ENCODE data around the gene ZNF330.

Gene ZNF330

DNA sequence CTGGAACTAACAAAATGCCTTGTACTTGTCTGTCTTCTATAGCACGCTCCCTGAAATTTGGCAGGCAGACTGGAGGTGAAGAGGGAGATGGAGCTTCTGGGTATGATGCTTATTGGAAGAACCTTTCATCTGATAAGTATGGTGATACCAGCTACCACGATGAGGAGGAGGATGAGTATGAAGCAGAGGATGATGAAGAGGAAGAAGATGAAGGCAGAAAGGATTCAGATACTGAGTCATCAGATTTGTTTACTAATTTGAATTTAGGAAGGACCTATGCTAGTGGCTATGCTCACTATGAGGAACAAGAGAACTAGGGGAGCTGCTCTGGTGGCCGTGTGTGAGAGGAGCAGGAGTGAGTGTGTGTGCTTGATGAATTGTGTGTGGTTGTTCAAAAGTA is 13.0 kb downstream of the ZNF330 start:
- DNase-seq (ENCODE audit: low spot score) = no peak

GRCh38 chr4:141238186-141238585 is 17.5 kb downstream of the ZNF330 start:
- DNase-seq (ENCODE audit: low spot score) = no peak

GRCh38 chr4:141240259-141240658 is 19.6 kb downstream of the ZNF330 start:
- no peak for DNase-seq (ENCODE audit: low spot score)

GRCh38 chr4:141240671-141241070 is 20.0 kb downstream of the ZNF330 start:
- no peak for DNase-seq (ENCODE audit: low spot score)

DNA sequence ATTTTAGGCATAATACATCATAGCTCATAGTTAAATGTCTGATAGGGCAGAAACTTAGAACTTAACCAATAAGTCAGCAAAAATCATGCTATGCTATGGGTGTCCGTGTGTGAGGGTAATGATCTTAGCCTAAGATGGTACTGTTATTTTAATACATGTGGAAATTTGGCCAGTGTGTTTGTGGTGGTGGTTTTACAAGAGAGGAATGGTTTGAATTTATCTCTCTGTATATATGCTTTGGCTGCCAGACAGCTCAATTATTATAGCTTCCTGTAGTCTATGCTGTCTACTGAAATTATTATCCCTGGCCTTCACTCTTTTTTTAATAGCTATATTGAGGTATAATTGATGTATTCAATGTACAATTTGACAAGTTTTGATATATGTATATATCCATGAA is 21.3 kb downstream of the ZNF330 start:
- DNase-seq (ENCODE audit: low spot score) = no peak

DNA sequence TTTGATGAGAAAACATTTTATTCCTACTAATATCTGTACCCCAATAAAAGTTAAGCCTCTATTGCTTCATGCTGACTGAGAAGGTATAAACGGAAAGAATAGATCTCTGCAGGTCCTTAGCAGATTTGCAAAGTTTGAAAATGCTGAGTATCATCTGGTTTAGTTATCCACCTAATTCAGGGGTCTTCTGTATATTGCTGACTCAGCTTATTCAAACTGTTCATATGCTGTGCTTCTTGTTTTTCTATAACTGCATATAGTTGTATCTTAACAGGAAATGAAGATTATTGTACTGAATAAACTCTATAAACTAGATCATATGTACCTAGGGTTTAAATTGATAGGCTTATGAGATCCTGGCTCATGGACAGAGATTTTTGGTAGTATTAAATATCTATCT is 23.7 kb downstream of the ZNF330 start:
- DNase-seq (ENCODE audit: low spot score) = no peak

GRCh38 chr4:141246243-141246642 is 25.5 kb downstream of the ZNF330 start:
- DNase-seq (ENCODE audit: low spot score) = no peak

DNA sequence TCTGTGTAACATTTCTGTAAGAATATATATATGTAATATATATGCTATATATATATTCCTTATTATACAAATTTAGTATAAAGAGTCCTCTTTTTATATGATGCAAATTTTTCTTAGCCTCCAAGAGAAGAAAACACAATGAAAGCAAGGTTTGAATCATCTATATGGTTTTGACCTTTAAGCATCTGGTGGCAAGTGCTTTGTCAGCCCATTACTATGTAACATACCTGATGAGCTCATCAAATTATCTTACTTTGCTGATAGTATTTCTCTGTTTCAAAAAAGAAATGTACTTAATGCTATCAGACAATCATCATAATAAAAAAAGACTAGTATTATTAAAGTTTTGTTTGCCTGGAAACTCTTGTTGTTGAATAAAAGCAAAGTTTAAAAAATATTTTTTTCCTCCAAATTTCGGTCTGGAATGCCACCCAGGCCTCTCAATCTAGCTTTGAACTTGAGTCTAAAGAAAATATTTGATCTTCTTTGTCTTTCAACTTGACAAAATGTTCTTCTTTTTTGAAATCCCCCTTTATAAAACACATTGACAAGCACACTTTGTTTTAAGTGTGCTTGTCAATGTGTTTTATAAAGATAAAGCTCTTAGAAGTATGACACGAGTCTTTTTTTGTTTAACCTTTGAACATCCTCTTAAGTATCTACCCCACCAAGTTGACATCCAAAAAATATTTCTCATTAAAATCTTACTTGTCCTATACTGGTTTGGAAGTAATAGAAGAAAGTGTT is 26.2 kb downstream of the ZNF330 start:
- DNase-seq (ENCODE audit: low spot score) = no peak

GRCh38 chr4:141247430-141247780 is 26.7 kb downstream of the ZNF330 start:
- DNase-seq (ENCODE audit: low spot score) = no peak

DNA sequence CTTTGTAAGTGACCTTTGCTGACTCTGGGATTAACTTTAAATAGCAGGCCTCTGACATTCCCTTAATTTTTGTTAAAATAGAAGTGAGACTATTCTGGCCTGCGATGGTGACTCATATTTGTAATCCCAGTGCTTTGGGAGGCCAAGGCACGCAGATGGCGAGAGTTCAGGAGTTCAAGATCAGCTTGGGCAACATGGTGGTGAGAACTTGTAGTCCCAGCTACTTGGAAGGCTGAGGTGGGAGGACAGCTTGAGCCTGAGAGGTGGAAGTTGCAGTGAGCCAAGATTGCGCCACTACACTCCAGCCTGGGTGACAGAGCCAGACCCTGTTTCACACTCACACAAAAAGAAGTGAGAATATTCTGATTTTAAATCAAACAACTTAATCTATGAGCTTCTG is 27.3 kb downstream of the ZNF330 start:
- no peak for DNase-seq (ENCODE audit: low spot score)

DNA sequence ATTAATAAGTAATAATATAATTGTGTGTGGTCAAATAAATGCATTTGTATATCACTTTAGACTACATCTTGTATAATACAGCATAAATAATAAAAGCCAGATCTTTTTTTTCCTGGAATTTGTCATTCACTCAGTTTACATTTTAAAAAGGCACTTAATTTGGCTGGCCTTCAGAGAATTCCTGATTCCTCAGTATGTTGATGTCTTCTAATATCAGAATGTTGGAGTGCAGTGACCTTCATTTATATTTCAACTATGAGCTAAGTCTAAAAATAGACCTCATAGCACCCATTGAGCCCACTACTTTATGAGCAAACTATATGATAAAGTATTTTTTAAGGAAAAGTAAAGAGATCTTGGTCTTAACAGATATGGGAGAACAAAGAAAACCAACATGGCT is 27.8 kb downstream of the ZNF330 start:
- no peak for DNase-seq (ENCODE audit: low spot score)

GRCh38 chr4:141254326-141254725 is 33.6 kb downstream of the ZNF330 start:
- no peak for DNase-seq (ENCODE audit: low spot score)

DNA sequence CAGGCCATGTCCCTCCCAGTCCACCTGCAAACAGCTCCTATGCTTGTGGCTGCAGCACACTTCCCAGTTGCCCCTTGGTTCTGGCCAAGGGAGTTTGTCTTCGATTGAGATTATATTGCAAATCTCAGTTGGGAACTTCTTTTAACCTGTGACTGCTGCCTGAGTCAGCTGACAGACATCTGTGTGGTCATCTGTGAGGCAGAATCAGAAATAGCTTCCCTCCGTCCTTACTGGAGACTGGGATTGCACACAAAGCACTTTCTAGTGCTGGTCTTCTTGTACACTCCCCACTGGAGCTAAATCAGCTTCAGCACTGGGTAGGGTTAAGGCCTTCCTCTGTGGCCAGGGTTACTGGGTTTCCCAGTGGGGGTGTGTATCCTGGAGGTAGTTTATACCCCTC is 34.3 kb downstream of the ZNF330 start:
- no peak for DNase-seq (ENCODE audit: low spot score)

- no peak for DNase-seq (ENCODE audit: low spot score)
These were observed 37.9 kb downstream of the ZNF330 start for GRCh38 chr4:141258558-141258957.

DNA sequence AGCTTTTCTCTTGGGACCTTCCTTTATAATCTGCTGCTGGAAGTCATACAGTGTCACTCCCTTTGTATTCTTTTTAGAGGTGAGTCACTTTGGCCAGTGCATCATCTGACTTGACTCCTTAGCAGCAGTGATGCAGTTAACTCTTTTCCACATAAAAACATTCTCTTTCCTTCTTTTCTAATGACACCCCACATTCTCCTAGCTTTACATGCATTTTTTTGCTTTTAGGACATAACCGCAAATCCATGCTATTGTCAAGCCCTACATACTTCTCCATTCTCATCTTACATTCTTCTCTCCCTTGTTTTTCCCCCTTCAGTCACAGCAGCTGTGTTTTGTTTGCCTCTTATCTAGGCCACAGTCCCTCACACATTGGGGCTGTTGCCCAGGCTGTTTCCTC is 55.1 kb downstream of the ZNF330 start:
- no peak for DNase-seq (ENCODE audit: low spot score)

DNA sequence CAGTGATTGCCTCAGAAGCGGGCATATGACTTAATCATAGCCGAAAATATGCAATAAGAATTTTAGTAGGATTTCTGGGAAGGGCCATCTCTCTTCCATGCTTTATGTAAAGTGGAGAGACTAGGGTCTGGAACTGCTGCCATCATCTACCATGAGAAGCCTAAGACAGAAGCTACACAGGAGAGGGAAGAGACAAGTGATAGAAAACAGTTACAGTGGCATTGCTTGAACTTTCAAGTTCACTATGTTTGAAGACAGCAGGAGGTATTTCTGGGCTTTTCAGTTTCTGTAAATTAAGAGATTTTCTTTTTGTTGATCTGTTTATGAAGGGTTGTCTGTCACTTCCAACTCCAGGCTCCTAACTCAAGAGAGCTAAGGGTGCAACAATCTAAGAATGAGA is 62.5 kb downstream of the ZNF330 start:
- DNase-seq (ENCODE audit: low spot score) = no peak

DNA sequence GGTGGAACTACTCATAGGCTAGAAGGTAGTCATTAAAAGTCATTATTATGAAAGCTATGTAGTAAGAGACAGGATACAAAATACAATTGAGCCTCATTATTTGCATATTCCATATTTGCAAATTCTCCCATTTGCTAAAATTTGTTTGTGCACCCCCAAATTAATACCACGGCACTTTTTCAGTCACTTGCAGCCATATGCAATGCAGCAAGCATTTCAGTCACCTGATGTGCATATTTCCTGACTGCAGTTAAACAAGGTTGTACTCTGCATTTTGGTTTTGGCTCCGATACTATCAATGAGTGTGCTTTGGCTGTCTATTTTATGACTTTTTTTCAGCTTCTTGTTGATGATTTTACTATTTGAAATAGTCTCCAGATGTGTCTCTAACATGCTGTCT is 62.9 kb downstream of the ZNF330 start:
- DNase-seq (ENCODE audit: low spot score) = no peak

Measured in ecto neural progenitor cell (in vitro differentiated cells).